GM19328 (cell line): ENCODE measurements around the gene GNAI3.
"Not testable (repeated sequence)": the region's sequence is repeated elsewhere in the genome, so short reads cannot be mapped to it uniquely, and the experiment has no call there.

Source experiments
- ATAC-seq: cut with Tn5 transposase; IDR thresholded peaks from one replicate; pipeline ENCODE4 v1.9.1; 2021; ENCODE audit warnings: mild to moderate bottlenecking, moderate library complexity; ENCODE audit not compliant: unreplicated experiment

Gene GNAI3

GRCh38 chr1:109657970-109658369, 109.6 kb downstream of the GNAI3 start:
- no peak for ATAC-seq

- ATAC-seq, result no peak
Measured at GRCh38 chr1:109658533-109659042, 110.2 kb downstream of the GNAI3 start.

- ATAC-seq, result no peak
Measured at GRCh38 chr1:109659145-109659544, 110.7 kb downstream of the GNAI3 start.

- ATAC-seq, result no peak
Measured at GRCh38 chr1:109659997-109660690, 111.7 kb downstream of the GNAI3 start.

GRCh38 chr1:109660691-109661026, 112.2 kb downstream of the GNAI3 start:
- ATAC-seq, result not testable (repeated sequence)

GRCh38 chr1:109661391-109661790, 113.0 kb downstream of the GNAI3 start:
- ATAC-seq, result no peak

- no peak for ATAC-seq
Measured at GRCh38 chr1:109664671-109665070, 116.3 kb downstream of the GNAI3 start.

- ATAC-seq, result peak; percentile 97
Measured at GRCh38 chr1:109667452-109668122, 119.2 kb downstream of the GNAI3 start, which contains the start of gene GSTM2. Gene GSTM2 (plus strand): TSS chr1:109668057. CDS start chr1:109668116, 59 bp downstream.
